Memory B cell (primary cell): ENCODE data around the gene MYH6.
"Not testable (repeated sequence)": the region's sequence is repeated elsewhere in the genome, so short reads cannot be mapped to it uniquely, and the experiment has no call there.

Experiments
- ATAC-seq: fragments of 150-1000 bp; cut with Tn5 transposase; 2 replicates; pipeline ENCODE4 v1.10.0; 2021; ENCODE audit warnings: low read depth, mild to moderate bottlenecking, moderate library complexity
- DNase-seq, 2 donors: peaks; one replicate each; pipeline ENCODE4 v3.0.0; 2022; ENCODE audit warnings: low spot score in 2 of 2
- H3K27ac Mint-ChIP-seq: one replicate; pipeline ENCODE4 v1.8.0; 2022; ENCODE audit warnings: mild to moderate bottlenecking, moderate library complexity, mixed read lengths
- H3K27me3 Mint-ChIP-seq: one replicate; pipeline ENCODE4 v1.8.0; 2022; ENCODE audit warnings: mixed read lengths
- H3K36me3 Mint-ChIP-seq: one replicate; pipeline ENCODE4 v1.8.0; 2022; ENCODE audit warnings: mild to moderate bottlenecking, mixed read lengths
- H3K4me1 Mint-ChIP-seq: one replicate; pipeline ENCODE4 v1.8.0; 2022; ENCODE audit warnings: mixed read lengths
- H3K4me3 Mint-ChIP-seq: one replicate; pipeline ENCODE4 v1.8.0; 2022; ENCODE audit warnings: mild to moderate bottlenecking, moderate library complexity, mixed read lengths
- H3K9me3 Mint-ChIP-seq: one replicate; pipeline ENCODE4 v1.8.0; 2022; ENCODE audit warnings: mixed read lengths

Gene MYH6

GRCh38 chr14:23430016-23430722, 22.1 kb upstream of the MYH6 start:
- Mint-ChIP-seq H3K4me3 (no peak overlapping the region), H3K27ac (no peak overlapping the region), H3K36me3 (no peaks in the 10 kb centered on the region), H3K4me1 (peaks cover 4% of the 10 kb centered on the region), H3K9me3 (no peaks in the 10 kb centered on the region), H3K27me3 (peaks cover 18% of the 10 kb centered on the region)
- ATAC-seq (no peak), DNase-seq (no peak)

GRCh38 chr14:23428686-23429495, 20.8 kb upstream of the MYH6 start:
- no peak overlapping the region for H3K27ac Mint-ChIP-seq

GRCh38 chr14:23425798-23426197, 17.7 kb upstream of the MYH6 start:
- ATAC-seq: peak; percentile 57
- H3K9me3 Mint-ChIP-seq, H3K4me3 Mint-ChIP-seq, DNase-seq, H3K4me1 Mint-ChIP-seq, H3K27ac Mint-ChIP-seq, H3K27me3 Mint-ChIP-seq, H3K36me3 Mint-ChIP-seq: not testable (repeated sequence)

More at GRCh38 chr14:23428686-23429495, 20.8 kb upstream of the MYH6 start:
- ATAC-seq (no peak), DNase-seq (no peak)
- no peaks in the 10 kb centered on the region for H3K36me3 Mint-ChIP-seq
- H3K9me3 Mint-ChIP-seq: no peaks in the 10 kb centered on the region
- H3K4me1 Mint-ChIP-seq: peaks cover 5% of the 10 kb centered on the region
- H3K4me3 Mint-ChIP-seq: no peak overlapping the region
- H3K27me3 Mint-ChIP-seq: peaks cover 13% of the 10 kb centered on the region

GRCh38 chr14:23425169-23425568, 17.1 kb upstream of the MYH6 start:
- peaks cover 5% of the 10 kb centered on the region for H3K4me1 Mint-ChIP-seq
- no peak overlapping the region for H3K4me3 Mint-ChIP-seq
- no peak overlapping the region for H3K27ac Mint-ChIP-seq
- ATAC-seq (no peak), DNase-seq (no peak)
- no peaks in the 10 kb centered on the region for H3K9me3 Mint-ChIP-seq
- H3K36me3 Mint-ChIP-seq: no peaks in the 10 kb centered on the region
- peaks cover 3% of the 10 kb centered on the region for H3K27me3 Mint-ChIP-seq

GRCh38 chr14:23423657-23424056, 15.6 kb upstream of the MYH6 start:
- ATAC-seq (no peak), DNase-seq (no peak)
- Mint-ChIP-seq H3K4me3 (no peak overlapping the region), H3K9me3 (no peaks in the 10 kb centered on the region), H3K36me3 (no peaks in the 10 kb centered on the region), H3K27ac (no peak overlapping the region), H3K27me3 (peaks cover 6% of the 10 kb centered on the region), H3K4me1 (peaks cover 5% of the 10 kb centered on the region)

GRCh38 chr14:23421594-23421993, 13.5 kb upstream of the MYH6 start:
- no peak for DNase-seq
- ATAC-seq: no peak
- Mint-ChIP-seq H3K27me3 (peaks cover 8% of the 10 kb centered on the region), H3K9me3 (no peaks in the 10 kb centered on the region), H3K27ac (no peak overlapping the region), H3K36me3 (no peaks in the 10 kb centered on the region), H3K4me3 (no peak overlapping the region), H3K4me1 (peaks cover 2% of the 10 kb centered on the region)

GRCh38 chr14:23419646-23420045, 11.6 kb upstream of the MYH6 start:
- not testable (repeated sequence) for H3K4me1 Mint-ChIP-seq, H3K27ac Mint-ChIP-seq, ATAC-seq, H3K4me3 Mint-ChIP-seq, H3K9me3 Mint-ChIP-seq, DNase-seq, H3K36me3 Mint-ChIP-seq
- peaks cover 14% of the 10 kb centered on the region for H3K27me3 Mint-ChIP-seq

- Mint-ChIP-seq H3K27me3 (peaks cover 12% of the 10 kb centered on the region), H3K4me3 (no peak overlapping the region), H3K4me1 (no peaks in the 10 kb centered on the region), H3K9me3 (no peaks in the 10 kb centered on the region), H3K27ac (no peak overlapping the region), H3K36me3 (no peaks in the 10 kb centered on the region)
- DNase-seq (no peak), ATAC-seq (no peak)
Measured at GRCh38 chr14:23418021-23418420, 9.9 kb upstream of the MYH6 start.

- not testable (repeated sequence) for H3K36me3 Mint-ChIP-seq, H3K27ac Mint-ChIP-seq, DNase-seq, H3K4me3 Mint-ChIP-seq, H3K4me1 Mint-ChIP-seq, H3K9me3 Mint-ChIP-seq, ATAC-seq
- peaks cover 12% of the 10 kb centered on the region for H3K27me3 Mint-ChIP-seq
Measured at GRCh38 chr14:23417269-23417668, 9.2 kb upstream of the MYH6 start.

GRCh38 chr14:23416801-23417200, 8.7 kb upstream of the MYH6 start:
- DNase-seq (no peak), ATAC-seq (no peak)
- no peaks in the 10 kb centered on the region for H3K4me1 Mint-ChIP-seq
- no peaks in the 10 kb centered on the region for H3K36me3 Mint-ChIP-seq
- H3K9me3 Mint-ChIP-seq: no peaks in the 10 kb centered on the region
- H3K27ac Mint-ChIP-seq: no peak overlapping the region
- H3K4me3 Mint-ChIP-seq: no peak overlapping the region
- peaks cover 14% of the 10 kb centered on the region for H3K27me3 Mint-ChIP-seq

GRCh38 chr14:23415821-23416778, 8.0 kb upstream of the MYH6 start:
- no peak overlapping the region for H3K27ac Mint-ChIP-seq
- no peak overlapping the region for H3K4me3 Mint-ChIP-seq
- DNase-seq (no peak), ATAC-seq (no peak)
- H3K27me3 Mint-ChIP-seq: peaks cover 17% of the 10 kb centered on the region
- no peaks in the 10 kb centered on the region for H3K9me3 Mint-ChIP-seq
- H3K4me1 Mint-ChIP-seq: no peaks in the 10 kb centered on the region
- H3K36me3 Mint-ChIP-seq: no peaks in the 10 kb centered on the region

- Mint-ChIP-seq H3K36me3 (no peaks in the 10 kb centered on the region), H3K9me3 (no peaks in the 10 kb centered on the region), H3K4me1 (no peaks in the 10 kb centered on the region), H3K27me3 (peaks cover 25% of the 10 kb centered on the region), H3K4me3 (no peak overlapping the region), H3K27ac (no peak overlapping the region)
- ATAC-seq (no peak), DNase-seq (no peak)
Measured at GRCh38 chr14:23414906-23415820, 7.1 kb upstream of the MYH6 start.

- Mint-ChIP-seq H3K4me1 (no peaks in the 10 kb centered on the region), H3K27me3 (peaks cover 24% of the 10 kb centered on the region)
- ATAC-seq: no peak
Measured at GRCh38 chr14:23414254-23414653, 6.2 kb upstream of the MYH6 start.

More at GRCh38 chr14:23414254-23414653, 6.2 kb upstream of the MYH6 start:
- Mint-ChIP-seq H3K36me3 (no peaks in the 10 kb centered on the region), H3K4me3 (no peak overlapping the region), H3K27ac (no peak overlapping the region), H3K9me3 (no peaks in the 10 kb centered on the region)
- DNase-seq: no peak
